ENCODE results near the gene MNAT1. TPM values are rescaled to one million over a fixed set of nuclear protein-coding genes. Genes with fewer than 3 reads are reported as not detected.
"Not testable (repeated sequence)": the region's sequence is repeated elsewhere in the genome, so short reads cannot be mapped to it uniquely, and the experiment has no call there.

The MNAT1 gene
- total RNA-seq, 1 donor from 2014 or later, result 40.3 TPM

GRCh38 chr14:60867503-60868172 is 133.1 kb downstream of the MNAT1 start:
- no peak overlapping the region for H3K4me3 ChIP-seq (ENCODE audit: low read depth, low read length)
- FAIRE-seq, result no peak
- H3K27me3 ChIP-seq (ENCODE audit: control insufficient read depth, insufficient read depth, low read length), result no peaks in the 10 kb centered on the region
- H3K36me3 ChIP-seq (ENCODE audit: control insufficient read depth, insufficient read depth, low read length), result no peaks in the 10 kb centered on the region
- no peak for DNase-seq (ENCODE audit: low read depth)
- TF ChIP-seq, protein P1, sequence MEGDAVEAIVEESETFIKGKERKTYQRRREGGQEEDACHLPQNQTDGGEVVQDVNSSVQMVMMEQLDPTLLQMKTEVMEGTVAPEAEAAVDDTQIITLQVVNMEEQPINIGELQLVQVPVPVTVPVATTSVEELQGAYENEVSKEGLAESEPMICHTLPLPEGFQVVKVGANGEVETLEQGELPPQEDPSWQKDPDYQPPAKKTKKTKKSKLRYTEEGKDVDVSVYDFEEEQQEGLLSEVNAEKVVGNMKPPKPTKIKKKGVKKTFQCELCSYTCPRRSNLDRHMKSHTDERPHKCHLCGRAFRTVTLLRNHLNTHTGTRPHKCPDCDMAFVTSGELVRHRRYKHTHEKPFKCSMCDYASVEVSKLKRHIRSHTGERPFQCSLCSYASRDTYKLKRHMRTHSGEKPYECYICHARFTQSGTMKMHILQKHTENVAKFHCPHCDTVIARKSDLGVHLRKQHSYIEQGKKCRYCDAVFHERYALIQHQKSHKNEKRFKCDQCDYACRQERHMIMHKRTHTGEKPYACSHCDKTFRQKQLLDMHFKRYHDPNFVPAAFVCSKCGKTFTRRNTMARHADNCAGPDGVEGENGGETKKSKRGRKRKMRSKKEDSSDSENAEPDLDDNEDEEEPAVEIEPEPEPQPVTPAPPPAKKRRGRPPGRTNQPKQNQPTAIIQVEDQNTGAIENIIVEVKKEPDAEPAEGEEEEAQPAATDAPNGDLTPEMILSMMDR (IDR thresholded peaks at IDR 0.05; ENCODE audit: insufficient read depth, low read length, severe bottlenecking), result no peak

DNA sequence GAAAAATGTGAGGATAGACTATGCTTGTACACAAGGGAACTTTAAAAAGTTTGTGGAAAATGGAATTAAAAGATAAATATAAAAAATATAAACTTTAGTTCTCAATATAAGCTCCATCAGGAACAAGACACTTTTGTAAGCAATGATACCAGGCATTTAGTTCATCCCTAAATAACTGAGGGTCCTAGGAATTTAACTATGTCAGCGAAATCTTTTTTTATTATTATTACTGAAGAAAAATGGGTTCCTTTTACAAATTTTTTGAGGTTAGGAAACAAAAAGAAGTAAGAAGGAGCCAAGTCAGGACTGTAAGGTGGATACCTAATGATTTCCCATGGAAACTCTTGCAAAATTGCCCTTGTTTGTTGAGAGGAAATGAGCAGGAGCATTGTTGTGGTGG is 143.6 kb downstream of the MNAT1 start:
- TF ChIP-seq, protein P1 (IDR thresholded peaks at IDR 0.05; ENCODE audit: insufficient read depth, low read length, severe bottlenecking), result no peak
- no peak overlapping the region for H3K4me3 ChIP-seq (ENCODE audit: low read depth, low read length)
- no peaks in the 10 kb centered on the region for H3K36me3 ChIP-seq (ENCODE audit: control insufficient read depth, insufficient read depth, low read length)
- DNase-seq (ENCODE audit: low read depth) (no peak), FAIRE-seq (no peak)
- no peaks in the 10 kb centered on the region for H3K27me3 ChIP-seq (ENCODE audit: control insufficient read depth, insufficient read depth, low read length)

- TF ChIP-seq, protein P1 (IDR thresholded peaks at IDR 0.05; ENCODE audit: insufficient read depth, low read length, severe bottlenecking), result no peak
Measured at GRCh38 chr14:60878536-60878935, 144.0 kb downstream of the MNAT1 start.

GRCh38 chr14:60882219-60882618 is 147.7 kb downstream of the MNAT1 start:
- DNase-seq (ENCODE audit: low read depth) (no peak), FAIRE-seq (peak; percentile 13)
- H3K4me3 ChIP-seq (ENCODE audit: low read depth, low read length), result no peak overlapping the region
- H3K27me3 ChIP-seq (ENCODE audit: control insufficient read depth, insufficient read depth, low read length), result no peaks in the 10 kb centered on the region
- TF ChIP-seq, protein P1 (IDR thresholded peaks at IDR 0.05; ENCODE audit: insufficient read depth, low read length, severe bottlenecking), result no peak
- no peaks in the 10 kb centered on the region for H3K36me3 ChIP-seq (ENCODE audit: control insufficient read depth, insufficient read depth, low read length)

More at GRCh38 chr14:60878536-60878935, 144.0 kb downstream of the MNAT1 start:
- Histone ChIP-seq H3K36me3 (ENCODE audit: control insufficient read depth, insufficient read depth, low read length) (no peaks in the 10 kb centered on the region), H3K27me3 (ENCODE audit: control insufficient read depth, insufficient read depth, low read length) (no peaks in the 10 kb centered on the region), H3K4me3 (ENCODE audit: low read depth, low read length) (no peak overlapping the region)
- DNase-seq (ENCODE audit: low read depth), result no peak
- FAIRE-seq, result no peak

GRCh38 chr14:60884134-60884533 is 149.6 kb downstream of the MNAT1 start:
- Histone ChIP-seq H3K36me3 (ENCODE audit: control insufficient read depth, insufficient read depth, low read length) (no peaks in the 10 kb centered on the region), H3K27me3 (ENCODE audit: control insufficient read depth, insufficient read depth, low read length) (no peaks in the 10 kb centered on the region), H3K4me3 (ENCODE audit: low read depth, low read length) (no peak overlapping the region)
- TF ChIP-seq, protein P1 (IDR thresholded peaks at IDR 0.05; ENCODE audit: insufficient read depth, low read length, severe bottlenecking), result no peak
- FAIRE-seq, result no peak
- DNase-seq (ENCODE audit: low read depth), result no peak

GRCh38 chr14:60890636-60891035 is 156.1 kb downstream of the MNAT1 start:
- H3K4me3 ChIP-seq (ENCODE audit: low read depth, low read length); FAIRE-seq; H3K36me3 ChIP-seq (ENCODE audit: control insufficient read depth, insufficient read depth, low read length); DNase-seq (ENCODE audit: low read depth); H3K27me3 ChIP-seq (ENCODE audit: control insufficient read depth, insufficient read depth, low read length): not testable (repeated sequence)
